Ovary (tissue), 3 donors: ENCODE results near the gene NOC4L.

Experiments
- EP300 ChIP-seq: sonication (generic); formaldehyde crosslinking; IDR thresholded peaks from one replicate; pipeline ENCODE4 v1.6.1; 2017; ENCODE audit warnings: antibody characterized with exemption
- POLR2A ChIP-seq: fragments of 450-650 bp; IDR thresholded peaks from one replicate; pipeline ENCODE4 v1.6.1; 2017; ENCODE audit warnings: antibody characterized with exemption, mild to moderate bottlenecking, moderate library complexity
- TF ChIP-seq, protein P1 (sequence below), 3 donors: fragments of 450-650 bp in 2 of 3; fragments of 200-600 bp in 1 of 3; IDR thresholded peaks; one replicate each; pipeline versions ENCODE4 v1.5.1 to v1.8.0; 2016 to 2022; ENCODE audit warnings: antibody characterized with exemption in 3 of 3, mild to moderate bottlenecking in 1 of 3
- donor health status: DM: no; HTN: no; CAD: no.

DNA sequence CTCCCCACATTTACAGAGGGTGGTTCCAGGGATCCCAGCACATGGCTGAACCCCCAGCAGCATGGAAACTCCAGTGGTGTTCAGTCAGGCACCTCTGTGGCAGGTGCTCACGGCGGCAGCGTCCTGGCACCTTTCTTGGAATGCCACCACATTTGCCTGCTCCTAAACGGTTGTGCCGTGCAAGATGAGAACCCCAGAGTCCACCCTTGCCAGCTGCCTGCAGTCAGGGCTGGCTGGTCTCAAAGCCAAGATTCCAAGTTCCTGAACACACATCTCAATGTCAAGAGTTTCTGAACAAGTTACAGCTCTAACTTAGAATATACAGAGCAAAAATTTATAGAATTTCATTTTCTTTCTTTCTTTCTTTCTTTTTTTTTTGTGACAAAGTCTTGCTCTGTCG, 38.8 kb upstream of the NOC4L start:
- TF ChIP-seq EP300 (no peak), POLR2A (no peak)
- TF ChIP-seq, protein P1, sequence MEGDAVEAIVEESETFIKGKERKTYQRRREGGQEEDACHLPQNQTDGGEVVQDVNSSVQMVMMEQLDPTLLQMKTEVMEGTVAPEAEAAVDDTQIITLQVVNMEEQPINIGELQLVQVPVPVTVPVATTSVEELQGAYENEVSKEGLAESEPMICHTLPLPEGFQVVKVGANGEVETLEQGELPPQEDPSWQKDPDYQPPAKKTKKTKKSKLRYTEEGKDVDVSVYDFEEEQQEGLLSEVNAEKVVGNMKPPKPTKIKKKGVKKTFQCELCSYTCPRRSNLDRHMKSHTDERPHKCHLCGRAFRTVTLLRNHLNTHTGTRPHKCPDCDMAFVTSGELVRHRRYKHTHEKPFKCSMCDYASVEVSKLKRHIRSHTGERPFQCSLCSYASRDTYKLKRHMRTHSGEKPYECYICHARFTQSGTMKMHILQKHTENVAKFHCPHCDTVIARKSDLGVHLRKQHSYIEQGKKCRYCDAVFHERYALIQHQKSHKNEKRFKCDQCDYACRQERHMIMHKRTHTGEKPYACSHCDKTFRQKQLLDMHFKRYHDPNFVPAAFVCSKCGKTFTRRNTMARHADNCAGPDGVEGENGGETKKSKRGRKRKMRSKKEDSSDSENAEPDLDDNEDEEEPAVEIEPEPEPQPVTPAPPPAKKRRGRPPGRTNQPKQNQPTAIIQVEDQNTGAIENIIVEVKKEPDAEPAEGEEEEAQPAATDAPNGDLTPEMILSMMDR (IDR thresholded peaks at IDR 0.05) = no peak
